ENCODE measurements around the gene ADAM10. TPM values are rescaled to one million over a fixed set of nuclear protein-coding genes. Genes with fewer than 3 reads are reported as not detected.

The ADAM10 gene
- total and polyA plus RNA-seq, 2 of the 4 experiments (the other 2 are of a cell fraction): 110 to 185 TPM

DNA sequence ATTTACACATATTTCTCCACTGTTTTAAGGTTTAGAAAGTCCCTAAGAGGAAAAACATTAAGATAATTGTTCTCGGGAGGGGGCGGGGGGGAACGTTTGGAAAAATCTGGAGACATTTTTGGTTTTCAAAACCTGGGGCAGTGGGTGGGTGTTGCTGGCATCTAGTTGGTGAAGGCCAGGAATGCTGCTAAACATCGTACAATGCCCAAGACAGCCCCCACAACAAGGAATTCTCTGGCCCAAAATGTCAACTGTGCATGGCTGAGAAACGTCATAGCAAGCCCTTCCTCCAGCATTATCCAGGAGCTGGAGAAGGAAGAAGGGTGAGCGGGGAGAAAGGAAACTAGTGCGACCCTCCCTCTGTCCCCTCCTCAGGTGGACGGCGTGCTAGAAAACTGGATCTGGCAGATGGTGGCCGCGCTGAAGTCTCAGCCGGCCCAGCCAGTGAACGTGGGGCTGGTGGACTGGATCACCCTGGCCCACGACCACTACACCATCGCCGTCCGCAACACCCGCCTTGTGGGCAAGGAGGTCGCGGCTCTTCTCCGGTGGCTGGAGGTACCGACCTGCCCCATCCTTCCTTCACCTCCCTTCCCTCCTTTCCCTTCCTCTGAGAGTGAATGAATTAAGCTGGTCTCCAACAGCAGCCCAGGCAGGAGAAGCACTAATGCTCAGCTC lies 208.0 kb downstream of the ADAM10 start:
- no TSS peak for BruUV-seq (replicated peaks)
- Histone ChIP-seq H3K27ac (ENCODE audit: insufficient read depth, low read length) (no peak overlapping the region), H4K20me1 (ENCODE audit: insufficient read depth, low read length) (no peaks in the 10 kb centered on the region), H3K56ac (ENCODE audit: extremely low read depth, insufficient read depth, low read length) (no peak overlapping the region), H2AFZ (replicated peaks; ENCODE audit: low read length, poor library complexity) (no peak overlapping the region), H2AK9ac (replicated peaks; ENCODE audit: low read depth, low read length, poor library complexity) (no peak overlapping the region), H3K4me1 (ENCODE audit: control insufficient read depth, insufficient read depth, low read length) (no peaks in the 10 kb centered on the region), H3K4ac (ENCODE audit: low read depth, low read length) (peak overlapping the region; percentile 18; the same call in 1 of the 2 replicates), H4K91ac (ENCODE audit: insufficient read depth, low read depth, low read length) (no peak overlapping the region), H3K9me1 (ENCODE audit: insufficient read depth, low read length) (peaks cover 3% of the 10 kb centered on the region), H3K27me3 (ENCODE audit: control insufficient read depth, insufficient read depth, low read length) (peaks cover 10% of the 10 kb centered on the region; the same call in 1 of the 2 replicates), H4K8ac (ENCODE audit: low read depth in 2 of 2, low read length in 2 of 2) (no peak overlapping the region), H3K4me3 (ENCODE audit: insufficient read depth, low read depth, low read length) (no peak overlapping the region), H2BK5ac (ENCODE audit: low read depth, low read length, poor library complexity, severe bottlenecking) (no peak overlapping the region), H3K36me3 (ENCODE audit: control insufficient read depth, insufficient read depth, low read length) (no peaks in the 10 kb centered on the region), H2BK20ac (ENCODE audit: low read depth, low read length) (no peak overlapping the region), H2AK5ac (ENCODE audit: low read depth, low read length) (peak overlapping the region; percentile 50; the same call in 1 of the 2 replicates), H3K18ac (ENCODE audit: low read depth, low read length) (no peak overlapping the region), H3K4me2 (ENCODE audit: low read depth, low read length) (no peak overlapping the region), H2BK120ac (ENCODE audit: low read depth, low read length) (no peak overlapping the region), H3K23ac (ENCODE audit: low read depth, low read length) (no peak overlapping the region), H2BK15ac (ENCODE audit: low read depth, low read length) (no peak overlapping the region), H4K5ac (ENCODE audit: low read depth, low read length) (no peak overlapping the region), H3K14ac (replicated peaks; ENCODE audit: low read depth, low read length) (no peak overlapping the region), H3K9ac (ENCODE audit: low read depth, low read length) (no peak overlapping the region), H3K9me3 (ENCODE audit: control insufficient read depth, insufficient read depth, low read length) (no peaks in the 10 kb centered on the region), H3K79me1 (ENCODE audit: low read depth in 1 of 2, low read length in 2 of 2) (no peaks in the 10 kb centered on the region)
- no peak for DNase-seq
- no peak for TF ChIP-seq USF2 (IDR thresholded peaks at IDR 0.05; ENCODE audit: low read depth, low read length)
- TF ChIP-seq NFE2L2 (IDR thresholded peaks at IDR 0.05; ENCODE audit: low read depth, low read length): no peak
- no peak for TF ChIP-seq MAZ (IDR thresholded peaks at IDR 0.05; ENCODE audit: borderline replicate concordance, low read depth, low read length)
- TF ChIP-seq CHD1 (IDR thresholded peaks at IDR 0.05; ENCODE audit: low read depth, low read length): no peak
- TF ChIP-seq RAD21 (IDR thresholded peaks at IDR 0.05; ENCODE audit: low read length): no peak
- TF ChIP-seq CTCF (conservative IDR thresholded peaks at IDR 0.05; ENCODE audit: low read depth, low read length): no peak
- CTCF ChIA-PET: no interaction called here
- WGBS, 2 experiments (ENCODE audit: extremely low coverage in 2 of 2, insufficient read length in 1 of 2): 98% methylated on average over 8 of the region's 22 CpGs; no CpG with 5 or more reads in 1 of the 2 experiments
- ATAC-seq (ENCODE audit: low read depth): no peak
- in situ Hi-C loops (cut with MboI; ENCODE audit: low sequenced_read_pairs) (no loop called here), dilution Hi-C loops (cut with HindIII; ENCODE audit: low sequenced_read_pairs, unreplicated experiment) (no loop called here), intact Hi-C loops (cut with micrococcal nuclease) (no loop called here)
- POLR2A ChIA-PET (ENCODE audit: unreplicated experiment): no interaction called here
